ENCODE data around the gene PIERCE2.

PIERCE2 gene

DNA sequence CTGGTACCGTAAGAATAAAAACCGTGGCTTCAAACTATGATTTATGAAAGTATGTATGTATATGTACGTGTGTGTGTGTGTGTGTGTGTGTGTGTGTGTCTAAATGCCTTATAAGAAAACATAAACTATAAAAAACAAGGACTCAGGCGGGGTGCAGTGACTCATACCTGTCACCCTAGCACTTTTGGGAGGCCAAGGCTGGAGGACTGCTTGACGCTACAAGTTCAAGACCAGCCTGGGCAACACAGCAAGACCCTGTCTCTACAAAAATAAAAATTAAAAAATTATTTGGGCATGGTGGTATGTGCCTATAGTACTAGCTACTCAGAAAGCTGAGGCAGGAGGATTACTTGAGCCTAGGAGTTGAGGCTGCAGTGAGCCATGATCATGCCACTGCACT, 29.2 kb upstream of the PIERCE2 start:
- H3K9me2 ChIP-seq (ENCODE audit: low read depth, low read length): no peaks in the 10 kb centered on the region
- H3K79me2 ChIP-seq (ENCODE audit: insufficient read depth, low read length): no peaks in the 10 kb centered on the region
- H3F3A ChIP-seq (ENCODE audit: insufficient read depth, low read length): no peaks in the 10 kb centered on the region
- H2AFZ ChIP-seq (ENCODE audit: low read length): no peak overlapping the region
- TF ChIP-seq CTCF (IDR thresholded peaks at IDR 0.05; ENCODE audit: low read length) (no peak), EZH2 (IDR thresholded peaks at IDR 0.05; ENCODE audit: borderline replicate concordance, low read length) (no peak)
- no peak overlapping the region for H3K4me3 ChIP-seq (ENCODE audit: low read depth, low read length, poor library complexity, severe bottlenecking)
- peaks cover 35% of the 10 kb centered on the region; the same call in 1 of the 2 replicates for H3K36me3 ChIP-seq (ENCODE audit: insufficient read depth, low read length)
- no peaks in the 10 kb centered on the region for H3K27me3 ChIP-seq (ENCODE audit: insufficient read depth, low read length)
- H3K9me3 ChIP-seq (ENCODE audit: low read length): no peaks in the 10 kb centered on the region
- no peak overlapping the region for H3K9ac ChIP-seq (ENCODE audit: low read length)
- no peaks in the 10 kb centered on the region for H3K4me1 ChIP-seq (ENCODE audit: insufficient read depth, low read length, severe bottlenecking)
- H3K27ac ChIP-seq (ENCODE audit: low read depth, low read length, poor library complexity, severe bottlenecking): no peak overlapping the region
- H4K20me1 ChIP-seq (ENCODE audit: insufficient read depth, low read length): no peaks in the 10 kb centered on the region
- H3K4me2 ChIP-seq (ENCODE audit: low read length): no peak overlapping the region

DNA sequence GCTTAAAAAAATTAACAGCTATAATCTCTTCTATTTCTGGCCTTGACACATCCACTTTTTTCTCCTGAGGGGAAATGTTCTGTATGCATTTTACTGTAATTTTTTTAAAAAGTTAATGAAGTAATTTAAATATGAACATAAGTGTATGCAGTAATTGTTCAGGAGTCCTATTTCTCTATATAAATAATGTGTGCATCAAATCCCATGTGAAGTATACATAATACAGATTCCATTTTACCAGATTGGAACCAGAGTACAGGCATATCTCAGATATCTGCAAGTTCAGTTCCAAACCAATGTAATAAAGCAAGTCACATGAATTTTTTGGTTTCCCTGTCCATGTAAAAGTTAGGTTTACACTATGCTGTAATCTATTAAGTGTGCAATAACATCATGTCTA, 26.7 kb upstream of the PIERCE2 start:
- Histone ChIP-seq H3K9me3 (ENCODE audit: low read length) (no peaks in the 10 kb centered on the region), H3F3A (ENCODE audit: insufficient read depth, low read length) (no peaks in the 10 kb centered on the region), H2AFZ (ENCODE audit: low read length) (no peak overlapping the region), H3K79me2 (ENCODE audit: insufficient read depth, low read length) (no peaks in the 10 kb centered on the region), H3K27me3 (ENCODE audit: insufficient read depth, low read length) (no peaks in the 10 kb centered on the region), H3K4me3 (ENCODE audit: low read depth, low read length, poor library complexity, severe bottlenecking) (no peak overlapping the region), H3K4me1 (ENCODE audit: insufficient read depth, low read length, severe bottlenecking) (no peaks in the 10 kb centered on the region), H3K9me2 (ENCODE audit: low read depth, low read length) (no peaks in the 10 kb centered on the region), H4K20me1 (ENCODE audit: insufficient read depth, low read length) (no peaks in the 10 kb centered on the region), H3K36me3 (ENCODE audit: insufficient read depth, low read length) (peaks cover 39% of the 10 kb centered on the region; the same call in 1 of the 2 replicates), H3K4me2 (ENCODE audit: low read length) (no peak overlapping the region), H3K9ac (ENCODE audit: low read length) (no peak overlapping the region), H3K27ac (ENCODE audit: low read depth, low read length, poor library complexity, severe bottlenecking) (no peak overlapping the region)
- TF ChIP-seq EZH2 (IDR thresholded peaks at IDR 0.05; ENCODE audit: borderline replicate concordance, low read length) (no peak), CTCF (IDR thresholded peaks at IDR 0.05; ENCODE audit: low read length) (no peak)

DNA sequence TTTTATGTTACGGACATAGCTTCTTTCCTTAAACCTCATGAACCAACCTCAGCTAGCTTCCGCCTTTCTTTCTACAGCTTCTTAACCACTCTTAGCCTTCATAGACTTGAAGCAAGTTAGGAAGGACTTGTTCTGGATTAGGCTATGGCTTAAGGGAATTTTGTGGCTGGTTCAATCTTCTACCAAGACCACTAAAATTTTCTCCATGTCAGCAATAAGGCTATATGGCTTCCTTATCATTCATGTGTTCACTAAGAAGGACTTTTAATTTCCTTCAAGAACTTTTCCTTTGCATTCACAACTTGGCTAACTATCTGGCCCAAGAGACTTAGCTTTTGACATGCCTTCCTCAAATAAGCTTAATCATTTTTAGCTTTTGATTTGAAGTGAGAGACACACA, 24.6 kb upstream of the PIERCE2 start:
- no peaks in the 10 kb centered on the region for H3F3A ChIP-seq (ENCODE audit: insufficient read depth, low read length)
- H3K27me3 ChIP-seq (ENCODE audit: insufficient read depth, low read length): no peaks in the 10 kb centered on the region
- H4K20me1 ChIP-seq (ENCODE audit: insufficient read depth, low read length): no peaks in the 10 kb centered on the region
- TF ChIP-seq CTCF (IDR thresholded peaks at IDR 0.05; ENCODE audit: low read length): no peak
- no peak for TF ChIP-seq EZH2 (IDR thresholded peaks at IDR 0.05; ENCODE audit: borderline replicate concordance, low read length)
- no peaks in the 10 kb centered on the region for H3K4me1 ChIP-seq (ENCODE audit: insufficient read depth, low read length, severe bottlenecking)
- H3K9me3 ChIP-seq (ENCODE audit: low read length): no peaks in the 10 kb centered on the region
- H3K79me2 ChIP-seq (ENCODE audit: insufficient read depth, low read length): no peaks in the 10 kb centered on the region
- H3K4me2 ChIP-seq (ENCODE audit: low read length): no peak overlapping the region
- H2AFZ ChIP-seq (ENCODE audit: low read length): no peak overlapping the region
- no peaks in the 10 kb centered on the region for H3K9me2 ChIP-seq (ENCODE audit: low read depth, low read length)
- no peak overlapping the region for H3K9ac ChIP-seq (ENCODE audit: low read length)
- no peak overlapping the region for H3K4me3 ChIP-seq (ENCODE audit: low read depth, low read length, poor library complexity, severe bottlenecking)
- H3K36me3 ChIP-seq (ENCODE audit: insufficient read depth, low read length): peaks cover 35% of the 10 kb centered on the region
- no peak overlapping the region for H3K27ac ChIP-seq (ENCODE audit: low read depth, low read length, poor library complexity, severe bottlenecking)
